GM12874 (cell line): ENCODE measurements around the gene AP3S2.

Experiments
- CTCF ChIP-seq: IDR thresholded peaks from 2 replicates; pipeline ENCODE4 v1.5.1; 2011; ENCODE audit warnings: low read depth, mild to moderate bottlenecking, control low read depth, low read length, moderate library complexity; ENCODE audit not compliant: insufficient read depth

The AP3S2 gene

DNA sequence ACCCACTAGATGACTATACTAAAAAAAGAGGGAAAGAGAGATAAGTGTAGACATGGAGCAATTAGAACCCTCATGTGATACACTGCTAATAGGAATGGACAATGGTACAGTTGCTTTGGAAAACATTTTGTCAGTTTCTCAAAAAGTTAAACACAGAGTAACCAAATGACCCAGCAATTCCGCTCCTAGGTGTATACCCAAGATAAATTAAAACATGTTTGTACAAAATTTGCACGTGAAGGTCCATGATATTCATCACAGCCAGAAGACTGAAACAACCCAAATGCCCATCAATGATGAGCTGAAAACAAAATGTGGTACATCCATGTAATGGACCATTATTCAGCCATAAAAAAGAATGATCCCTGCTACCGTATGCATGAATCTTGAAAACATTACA, 105.8 kb downstream of the AP3S2 start:
- TF ChIP-seq CTCF = no peak

- no peak for TF ChIP-seq CTCF
Measured at GRCh38 chr15:89785774-89786140, 108.0 kb downstream of the AP3S2 start.

- TF ChIP-seq CTCF = no peak
Measured at GRCh38 chr15:89785064-89785773, 108.6 kb downstream of the AP3S2 start.

DNA sequence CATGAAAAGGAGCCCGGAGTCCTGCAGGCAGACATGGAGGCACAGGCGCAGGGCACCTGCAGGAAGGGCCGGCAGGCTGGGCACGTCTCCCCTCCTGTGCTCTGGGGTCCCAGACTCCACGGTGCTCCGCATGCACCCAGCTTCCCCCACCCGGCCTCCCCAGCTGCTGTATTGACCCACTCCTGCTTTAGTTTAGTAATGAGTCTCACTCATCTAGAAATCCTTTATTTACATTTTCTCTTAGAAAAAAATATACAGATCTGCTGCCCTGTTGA, 109.2 kb downstream of the AP3S2 start:
- no peak for TF ChIP-seq CTCF

DNA sequence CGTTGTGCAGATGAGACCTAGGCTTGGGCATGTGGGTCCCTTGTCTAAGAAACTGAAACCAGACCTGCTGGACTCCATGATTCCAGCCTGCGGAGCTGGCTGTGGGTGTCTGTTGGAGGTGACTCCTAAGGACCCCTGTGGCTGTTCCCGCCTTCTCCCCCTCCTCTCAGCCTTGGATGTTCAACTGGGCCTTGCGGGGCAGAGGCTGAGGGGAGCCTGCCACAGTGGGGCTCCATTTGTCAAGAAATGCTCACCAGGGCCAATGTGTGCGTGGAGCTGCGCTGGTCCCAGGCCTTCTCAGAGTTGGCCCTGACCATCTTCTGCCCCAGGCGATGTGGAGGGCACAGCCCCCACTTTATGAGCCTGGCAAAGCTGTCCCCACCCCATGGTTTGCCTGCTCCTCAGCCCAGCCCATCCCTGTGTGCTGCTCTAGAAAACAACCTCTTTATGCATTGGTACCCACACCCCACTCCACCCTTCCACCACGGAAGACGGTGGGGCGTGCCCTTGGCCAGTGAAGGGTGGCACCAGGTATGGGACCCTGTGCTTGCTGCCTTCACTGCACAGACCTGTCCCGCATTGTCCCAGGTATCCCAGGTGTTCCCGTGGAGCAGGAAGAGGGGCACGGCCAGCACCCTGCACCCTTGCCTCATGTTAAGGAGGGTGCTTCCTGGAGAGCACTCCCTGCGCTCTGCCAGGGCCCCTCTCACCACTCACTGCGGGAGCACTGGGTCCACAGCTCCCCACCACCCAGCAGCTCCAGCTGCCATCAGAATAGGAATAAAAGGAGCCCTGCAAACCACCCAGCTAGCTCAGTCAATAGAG, 109.7 kb downstream of the AP3S2 start:
- TF ChIP-seq CTCF = no peak

DNA sequence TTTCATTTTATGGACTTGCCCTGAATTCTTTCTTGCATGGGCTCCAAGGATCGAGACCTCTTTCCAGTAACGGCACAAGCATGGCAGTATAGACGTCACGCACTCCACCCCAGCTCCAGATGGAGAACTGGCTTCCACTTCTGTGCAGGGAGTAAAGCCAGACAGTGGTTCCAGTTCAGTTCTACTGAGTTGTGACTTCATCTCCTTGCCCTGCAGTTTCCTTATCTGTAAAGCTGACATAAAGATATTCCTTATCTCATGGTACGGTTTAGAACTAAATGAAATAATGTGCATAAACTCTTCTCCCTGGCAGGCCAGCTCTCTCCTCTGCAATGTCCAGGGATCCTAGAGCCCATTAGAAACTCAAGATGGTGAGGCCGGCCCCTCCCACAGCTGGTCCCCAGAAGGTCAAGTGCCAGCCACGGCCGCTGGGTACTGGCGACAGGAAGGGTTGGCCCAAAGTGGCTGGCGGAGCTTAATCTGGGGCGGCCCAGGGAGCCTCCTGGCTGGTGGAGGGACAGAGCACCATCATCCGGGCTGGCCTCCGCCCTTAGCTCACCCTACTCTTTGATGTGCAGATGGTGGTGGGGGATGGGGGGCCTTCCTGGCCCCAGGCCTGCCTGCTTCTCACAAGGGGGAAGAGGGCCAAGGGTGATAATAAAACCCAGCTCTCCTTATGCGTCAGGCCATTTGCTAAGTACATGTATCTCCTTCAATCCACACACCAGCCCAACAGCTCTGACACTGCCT, 110.5 kb downstream of the AP3S2 start:
- TF ChIP-seq CTCF = no peak

GRCh38 chr15:89781891-89782618, 111.7 kb downstream of the AP3S2 start:
- TF ChIP-seq CTCF = no peak
